ENCODE results near the gene SNX25. TPM values are rescaled to one million over a fixed set of nuclear protein-coding genes. Genes with fewer than 3 reads are reported as not detected.

SNX25 gene
- total RNA-seq, 2 donors from 2014 or later = 21.4 to 26.0 TPM

- 75% methylated on average over 4 of the region's 4 CpGs; no CpG with 5 or more reads in 1 of the 2 experiments for WGBS, 2 experiments (ENCODE audit: insufficient coverage in 1 of 2, insufficient read length in 1 of 2)
These were observed 174.1 kb downstream of the SNX25 start for GRCh38 chr4:185383451-185383850.

GRCh38 chr4:185384061-185384460, 174.7 kb downstream of the SNX25 start:
- DNase-seq = no peak
- H3K4me1 ChIP-seq (ENCODE audit: control insufficient read depth, insufficient read depth, low read length) = no peaks in the 10 kb centered on the region
- no peak overlapping the region for H3K27ac Mint-ChIP-seq
- peaks cover 6% of the 10 kb centered on the region for H3K36me3 ChIP-seq (ENCODE audit: control insufficient read depth, insufficient read depth, low read length)
- H3K9me3 Mint-ChIP-seq = peaks cover 19% of the 10 kb centered on the region
- H3K36me3 Mint-ChIP-seq (ENCODE audit: low read depth) = peaks cover 20% of the 10 kb centered on the region
- peaks cover 28% of the 10 kb centered on the region for H3K9me3 ChIP-seq (ENCODE audit: control insufficient read depth, low read length)
- WGBS, 2 experiments (ENCODE audit: insufficient coverage in 1 of 2, insufficient read length in 1 of 2) = 78% methylated on average over 2 of the region's 2 CpGs; no CpG with 5 or more reads in 1 of the 2 experiments
- no peaks in the 10 kb centered on the region for H3K27me3 ChIP-seq (ENCODE audit: control insufficient read depth, insufficient read depth, low read length, poor library complexity, severe bottlenecking)
- no peak overlapping the region for H3K4me3 Mint-ChIP-seq
- no peak overlapping the region for H3K4me3 ChIP-seq (ENCODE audit: low read length)
- H3K27me3 Mint-ChIP-seq (ENCODE audit: insufficient read depth) = peaks cover 3% of the 10 kb centered on the region
- no peak overlapping the region for H3K27ac ChIP-seq (ENCODE audit: low read depth, low read length)
- no peaks in the 10 kb centered on the region for H3K4me1 Mint-ChIP-seq
- TF ChIP-seq CTCF (conservative IDR thresholded peaks at IDR 0.05) = no peak
- H3K9ac ChIP-seq (ENCODE audit: extremely low read depth, low read length, poor library complexity, severe bottlenecking) = no peak overlapping the region

More at GRCh38 chr4:185383451-185383850, 174.1 kb downstream of the SNX25 start:
- Histone ChIP-seq H3K9me3 (ENCODE audit: control insufficient read depth, low read length) (peaks cover 28% of the 10 kb centered on the region), H3K9ac (ENCODE audit: extremely low read depth, low read length, poor library complexity, severe bottlenecking) (no peak overlapping the region), H3K36me3 (ENCODE audit: control insufficient read depth, insufficient read depth, low read length) (peaks cover 10% of the 10 kb centered on the region), H3K27me3 (ENCODE audit: control insufficient read depth, insufficient read depth, low read length, poor library complexity, severe bottlenecking) (no peaks in the 10 kb centered on the region), H3K4me3 (ENCODE audit: low read length) (no peak overlapping the region), H3K4me1 (ENCODE audit: control insufficient read depth, insufficient read depth, low read length) (no peaks in the 10 kb centered on the region), H3K27ac (ENCODE audit: low read depth, low read length) (no peak overlapping the region)
- no peak for DNase-seq
- TF ChIP-seq CTCF (conservative IDR thresholded peaks at IDR 0.05) = no peak
- Mint-ChIP-seq H3K9me3 (peaks cover 19% of the 10 kb centered on the region), H3K27ac (no peak overlapping the region), H3K4me3 (no peak overlapping the region), H3K4me1 (no peaks in the 10 kb centered on the region), H3K27me3 (ENCODE audit: insufficient read depth) (peaks cover 3% of the 10 kb centered on the region), H3K36me3 (ENCODE audit: low read depth) (peaks cover 25% of the 10 kb centered on the region)

- Mint-ChIP-seq H3K4me1 (no peaks in the 10 kb centered on the region), H3K27me3 (ENCODE audit: insufficient read depth) (no peaks in the 10 kb centered on the region), H3K9me3 (peaks cover 15% of the 10 kb centered on the region), H3K36me3 (ENCODE audit: low read depth) (peaks cover 17% of the 10 kb centered on the region), H3K4me3 (no peak overlapping the region), H3K27ac (no peak overlapping the region)
- Histone ChIP-seq H3K9ac (ENCODE audit: extremely low read depth, low read length, poor library complexity, severe bottlenecking) (no peak overlapping the region), H3K27me3 (ENCODE audit: control insufficient read depth, insufficient read depth, low read length, poor library complexity, severe bottlenecking) (no peaks in the 10 kb centered on the region), H3K4me1 (ENCODE audit: control insufficient read depth, insufficient read depth, low read length) (no peaks in the 10 kb centered on the region), H3K27ac (ENCODE audit: low read depth, low read length) (no peak overlapping the region), H3K4me3 (ENCODE audit: low read length) (no peak overlapping the region), H3K9me3 (ENCODE audit: control insufficient read depth, low read length) (peaks cover 23% of the 10 kb centered on the region), H3K36me3 (ENCODE audit: control insufficient read depth, insufficient read depth, low read length) (peaks cover under 1% of the 10 kb centered on the region)
- DNase-seq = no peak
- no peak for TF ChIP-seq CTCF (conservative IDR thresholded peaks at IDR 0.05)
- 87 to 88% methylated on average over 6 to 10 of the region's 10 CpGs for WGBS, 2 experiments (ENCODE audit: insufficient coverage in 1 of 2, insufficient read length in 1 of 2)
These were observed 175.5 kb downstream of the SNX25 start for GRCh38 chr4:185384930-185385331.
